B cell (primary cell): ENCODE data around the gene JCHAIN. TPM values are rescaled to one million over a fixed set of nuclear protein-coding genes. Genes with fewer than 3 reads are reported as not detected.
A peak's percentile ranks its signal among the peaks of the same experiment; 100 is the strongest.
"Not testable (repeated sequence)": the region's sequence is repeated elsewhere in the genome, so short reads cannot be mapped to it uniquely, and the experiment has no call there.

Source experiments
- ATAC-seq: fragments of 200-7000 bp; cut with Tn5 transposase; one replicate; pipeline ENCODE4 v1.10.0; 2021; ENCODE audit warnings: low read depth, mild to moderate bottlenecking, moderate number of reproducible peaks, moderate library complexity
- CTCF ChIA-PET: fragments of 350-600 bp; sonication (Branson Sonifier 250); formaldehyde crosslinking; loops from one replicate; lab custom pipeline; 2021; ENCODE audit warnings: antibody characterized with exemption, inconsistent platforms; lab: Charles Lee
- POLR2A ChIA-PET: fragments of 350-600 bp; sonication (Branson Sonifier 250); formaldehyde crosslinking; loops from one replicate; lab custom pipeline; 2021; ENCODE audit warnings: antibody characterized with exemption; lab: Charles Lee
- DNase-seq: peaks from one replicate; pipeline ENCODE4 v3.0.0; 2013
- H2AFZ ChIP-seq: 2 replicates; pipeline ENCODE4 v1.6.1; 2012; ENCODE audit warnings: mild to moderate bottlenecking, low read depth, low read length; ENCODE audit not compliant: insufficient read depth, poor library complexity, severe bottlenecking
- H3K27ac ChIP-seq, 2 donors: 1 replicate in 1 of 2; 2 replicates in 1 of 2; pipeline ENCODE4 v1.5.1; 2012 to 2013; ENCODE audit warnings: low read length in 2 of 2, mild to moderate bottlenecking in 2 of 2, moderate library complexity in 1 of 2
- H3K27me3 ChIP-seq, 4 experiments: fragments of 200-600 bp in 1 of 4; sonication (generic) in 1 of 4; replicated peaks in 1 of 4; 1 replicate in 2 of 4; 2 replicates in 2 of 4; pipeline versions ENCODE4 v1.6.1 to v1.7.0; 2013 to 2016; ENCODE audit warnings: low read length in 3 of 4, mild to moderate bottlenecking in 2 of 4, mixed read lengths in 1 of 4, moderate library complexity in 1 of 4; ENCODE audit not compliant: insufficient read depth in 4 of 4, control insufficient read depth in 3 of 4; ENCODE audit errors: control extremely low read depth in 1 of 4
- H3K36me3 ChIP-seq, 2 experiments: replicated peaks in 1 of 2; 1 replicate in 1 of 2; 2 replicates in 1 of 2; pipeline versions ENCODE4 v1.6.1 to v1.7.1; 2013; ENCODE audit warnings: low read length in 1 of 2; ENCODE audit not compliant: insufficient read depth in 2 of 2, control insufficient read depth in 1 of 2; ENCODE audit errors: control extremely low read depth in 1 of 2, extremely low read depth in 1 of 2
- H3K4me1 ChIP-seq, 2 donors: fragments of 200-600 bp in 1 of 2; sonication (generic) in 1 of 2; 1 replicate in 1 of 2; 2 replicates in 1 of 2; pipeline versions ENCODE4 v1.5.1 to v1.6.1; 2013 to 2017; ENCODE audit warnings: low read length in 2 of 2; ENCODE audit not compliant: control insufficient read depth in 2 of 2, insufficient read depth in 2 of 2
- H3K4me2 ChIP-seq: replicated peaks from 2 replicates; pipeline ENCODE3; 2012; ENCODE audit warnings: mild to moderate bottlenecking, low read depth, low read length; ENCODE audit not compliant: poor library complexity, severe bottlenecking
- H3K4me3 ChIP-seq, 5 experiments: fragments of 200-600 bp in 1 of 5; sonication (generic) in 1 of 5; 1 replicate in 3 of 5; 2 replicates in 2 of 5; pipeline versions ENCODE4 v1.5.1 to v1.7.0; 2011 to 2016; ENCODE audit warnings: low read length in 4 of 5, mild to moderate bottlenecking in 4 of 5, low read depth in 2 of 5, control low read depth in 1 of 5, moderate library complexity in 1 of 5; ENCODE audit not compliant: insufficient read depth in 1 of 5; ENCODE audit errors: control extremely low read depth in 1 of 5, extremely low read depth in 1 of 5
- H3K79me2 ChIP-seq: fragments of 200-600 bp; sonication (generic); one replicate; pipeline ENCODE4 v1.6.0; 2016; ENCODE audit warnings: low read length; ENCODE audit not compliant: control insufficient read depth, insufficient read depth
- H3K9ac ChIP-seq: fragments of 200-600 bp; sonication (generic); 2 replicates; pipeline ENCODE4 v1.6.1; 2017; ENCODE audit warnings: mild to moderate bottlenecking, low read length, moderate library complexity
- H3K9me3 ChIP-seq, 3 donors: one replicate each; pipeline versions ENCODE4 v1.6.1 to v1.7.1; 2013; ENCODE audit warnings: low read length in 2 of 3; ENCODE audit not compliant: control insufficient read depth in 2 of 3, insufficient read depth in 1 of 3; ENCODE audit errors: control extremely low read depth in 1 of 3
- H4K20me1 ChIP-seq: 2 replicates; pipeline ENCODE4 v1.6.0; 2012; ENCODE audit warnings: mild to moderate bottlenecking, low read length; ENCODE audit not compliant: insufficient read depth, control insufficient read depth, poor library complexity, severe bottlenecking
- H3K27ac Mint-ChIP-seq: one replicate; pipeline ENCODE4 v1.8.0; 2021; ENCODE audit warnings: mixed read lengths
- H3K27me3 Mint-ChIP-seq: one replicate; pipeline ENCODE4 v1.8.0; 2021; ENCODE audit warnings: mixed read lengths
- H3K4me1 Mint-ChIP-seq: one replicate; pipeline ENCODE4 v1.8.0; 2021; ENCODE audit warnings: mixed read lengths
- H3K4me3 Mint-ChIP-seq: one replicate; pipeline ENCODE4 v1.8.0; 2021; ENCODE audit warnings: mixed read lengths
- H3K9me3 Mint-ChIP-seq: one replicate; pipeline ENCODE4 v1.8.0; 2022; ENCODE audit warnings: mixed read lengths; ENCODE audit not compliant: insufficient read depth
- CTCF ChIP-seq: fragments of 200-600 bp; IDR thresholded peaks from one replicate; pipeline ENCODE4 v1.8.0; 2022; ENCODE audit warnings: antibody characterized with exemption, mild to moderate bottlenecking
- EZH2 ChIP-seq: IDR thresholded peaks from 2 replicates; pipeline ENCODE4 v1.6.1; 2012; ENCODE audit warnings: borderline replicate concordance, low read depth, mild to moderate bottlenecking, moderate library complexity, low read length; ENCODE audit not compliant: insufficient read depth, poor library complexity, severe bottlenecking
- WGBS: methylation state at CpG from one replicate; pipeline ENCODE4 v1.1.5; 2013; ENCODE audit warnings: missing lambda C conversion rate; ENCODE audit not compliant: insufficient coverage; 5-methylcytosine and 5-hydroxymethylcytosine counted together
- intact Hi-C: fragments of 100-400 bp; cut with micrococcal nuclease; formaldehyde crosslinking; loops from one replicate; pipeline ENCODE4 v1.10.0; 2022
- polyA plus RNA-seq: library from polyadenylated mRNA; depleted of rRNA; stranded (reverse); fragments of >200 nt; gene quantifications from 2 replicates; pipeline ENCODE4 v1.2.3, GENCODE V29; 2012
- total RNA-seq, 2 donors: library from RNA; stranded (reverse); fragments of 120-200 nt in 1 of 2; gene quantifications; 1 replicate in 1 of 2; 2 replicates in 1 of 2; pipeline versions ENCODE4 v1.2.3 to v1.2.4, GENCODE V29; 2013 to 2022

JCHAIN gene
- total and polyA plus RNA-seq, 2 donors (not counting 1 experiment from before 2014, with no cell fraction given): 90.8 to 441 TPM

- Histone ChIP-seq H3K79me2 (peaks cover 35% of the 10 kb centered on the region), H4K20me1 (no peaks in the 10 kb centered on the region), H3K4me2 (peak overlapping the region; percentile 29), H3K27ac (peak overlapping the region in 1 of 2 donors; percentile 31), H3K4me1 (peaks cover 39 to 43% of the 10 kb centered on the region in 2 donors), H3K4me3 (no peak overlapping the region), H2AFZ (peak overlapping the region; percentile 61), H3K9ac (peak overlapping the region; percentile 19), H3K27me3 (no peaks in the 10 kb centered on the region), H3K9me3 (peaks cover 0 to 4% (median 0%) of the 10 kb centered on the region in 3 donors), H3K36me3 (peaks cover 0 to 1% of the 10 kb centered on the region in 2 experiments)
- DNase-seq (no peak), ATAC-seq (no peak)
- Mint-ChIP-seq H3K9me3 (no peaks in the 10 kb centered on the region), H3K27ac (peak overlapping the region; percentile 50), H3K4me1 (peaks cover 49% of the 10 kb centered on the region), H3K4me3 (no peak overlapping the region), H3K27me3 (no peaks in the 10 kb centered on the region)
- CTCF ChIA-PET: interaction anchor here (0.7 to 1.5 kb wide), 8 partner anchors 10 to 62 kb away, joined by 3 to 8 read pairs (median 4); partner anchors contain the start of gene UTP3
- POLR2A ChIA-PET: interaction anchor here (0.7 kb wide), 1 partner anchor 12 kb away, joined by 9 read pairs; no protein-coding TSS in a partner anchor
- TF ChIP-seq CTCF (no peak), EZH2 (no peak)
- no CpG with 5 or more reads among the region's 3 CpGs for WGBS
- intact Hi-C loops: no loop called here
Measured at GRCh38 chr4:70667740-70668535, 1.6 kb upstream of the JCHAIN start.

- H3K9me3 Mint-ChIP-seq, H2AFZ ChIP-seq, H3K27me3 Mint-ChIP-seq, H3K27ac Mint-ChIP-seq, H3K27me3 ChIP-seq, H3K9me3 ChIP-seq, DNase-seq, H3K9ac ChIP-seq, intact Hi-C loops, H3K4me3 ChIP-seq, H4K20me1 ChIP-seq, ATAC-seq: not testable (repeated sequence)
- peaks cover 6 to 36% of the 10 kb centered on the region in 2 experiments for H3K36me3 ChIP-seq
- peaks cover 36% of the 10 kb centered on the region for H3K79me2 ChIP-seq
- ChIA-PET POLR2A (interaction anchor here (0.7 kb wide), 1 partner anchor 43 kb away, joined by 3 read pairs; no protein-coding TSS in a partner anchor), CTCF (interaction anchor here (0.8 to 1.7 kb wide), 4 partner anchors 9 to 26 kb away, joined by 3 to 9 read pairs (median 3); no protein-coding TSS in a partner anchor)
- Mint-ChIP-seq H3K4me3 (peak overlapping the region; percentile 7), H3K4me1 (peaks cover 34% of the 10 kb centered on the region)
- WGBS: 60% methylated on average over 3 of the region's 5 CpGs
- H3K27ac ChIP-seq: peak overlapping the region in 1 of 2 donors; percentile 41
- peak overlapping the region; percentile 3 for H3K4me2 ChIP-seq
- H3K4me1 ChIP-seq: peaks cover 14 to 15% of the 10 kb centered on the region in 2 donors
Measured at GRCh38 chr4:70661309-70661922, 4.9 kb downstream of the JCHAIN start.
